ENCODE measurements around the gene MINK1.
A peak's percentile ranks its signal among the peaks of the same experiment; 100 is the strongest.
"Not testable (repeated sequence)": the region's sequence is repeated elsewhere in the genome, so short reads cannot be mapped to it uniquely, and the experiment has no call there.

The MINK1 gene

GRCh38 chr17:4852567-4853207, 19.5 kb downstream of the MINK1 start:
- H3K9me3 ChIP-seq (ENCODE audit: insufficient read depth, low read depth, low read length), result no peaks in the 10 kb centered on the region
- H3K4me3 ChIP-seq (ENCODE audit: low read length), result no peak overlapping the region
- H3K27ac ChIP-seq (ENCODE audit: low read length), result no peak overlapping the region
- H3K36me3 ChIP-seq (ENCODE audit: insufficient read depth, low read depth, low read length), result no peaks in the 10 kb centered on the region
- no peak overlapping the region for H3K9ac ChIP-seq (ENCODE audit: low read depth, low read length)
- H3K4me1 ChIP-seq (ENCODE audit: insufficient read depth, low read length), result peaks cover 40% of the 10 kb centered on the region
- no peaks in the 10 kb centered on the region for H3K27me3 ChIP-seq (ENCODE audit: insufficient read depth, low read length)

GRCh38 chr17:4853208-4853671, 20.1 kb downstream of the MINK1 start:
- Histone ChIP-seq H3K36me3 (ENCODE audit: insufficient read depth, low read depth, low read length) (no peaks in the 10 kb centered on the region), H3K4me3 (ENCODE audit: low read length) (no peak overlapping the region), H3K9ac (ENCODE audit: low read depth, low read length) (no peak overlapping the region), H3K4me1 (ENCODE audit: insufficient read depth, low read length) (peaks cover 44% of the 10 kb centered on the region), H3K27ac (ENCODE audit: low read length) (no peak overlapping the region), H3K9me3 (ENCODE audit: insufficient read depth, low read depth, low read length) (no peaks in the 10 kb centered on the region), H3K27me3 (ENCODE audit: insufficient read depth, low read length) (no peaks in the 10 kb centered on the region)

GRCh38 chr17:4854111-4854681, 21.1 kb downstream of the MINK1 start:
- Histone ChIP-seq H3K9ac (ENCODE audit: low read depth, low read length) (peak overlapping the region; percentile 0; the same call in 1 of the 2 replicates), H3K27ac (ENCODE audit: low read length) (no peak overlapping the region), H3K4me3 (ENCODE audit: low read length) (no peak overlapping the region), H3K9me3 (ENCODE audit: insufficient read depth, low read depth, low read length) (no peaks in the 10 kb centered on the region), H3K36me3 (ENCODE audit: insufficient read depth, low read depth, low read length) (no peaks in the 10 kb centered on the region), H3K4me1 (ENCODE audit: insufficient read depth, low read length) (peaks cover 46% of the 10 kb centered on the region), H3K27me3 (ENCODE audit: insufficient read depth, low read length) (no peaks in the 10 kb centered on the region)

GRCh38 chr17:4856271-4856936, 23.3 kb downstream of the MINK1 start:
- Histone ChIP-seq H3K4me1 (ENCODE audit: insufficient read depth, low read length) (peaks cover 44% of the 10 kb centered on the region), H3K9ac (ENCODE audit: low read depth, low read length) (no peak overlapping the region), H3K27ac (ENCODE audit: low read length) (no peak overlapping the region), H3K27me3 (ENCODE audit: insufficient read depth, low read length) (no peaks in the 10 kb centered on the region), H3K4me3 (ENCODE audit: low read length) (no peak overlapping the region), H3K9me3 (ENCODE audit: insufficient read depth, low read depth, low read length) (no peaks in the 10 kb centered on the region), H3K36me3 (ENCODE audit: insufficient read depth, low read depth, low read length) (peaks cover 7% of the 10 kb centered on the region; the same call in 1 of the 2 replicates)

- H3K4me1 ChIP-seq (ENCODE audit: insufficient read depth, low read length), result peaks cover 44% of the 10 kb centered on the region
These were observed 23.8 kb downstream of the MINK1 start for GRCh38 chr17:4856937-4857314.

GRCh38 chr17:4857347-4857746, 24.2 kb downstream of the MINK1 start:
- H3K9ac ChIP-seq (ENCODE audit: low read depth, low read length), result peak overlapping the region; percentile 51; the same call in 1 of the 2 replicates
- not testable (repeated sequence) for H3K36me3 ChIP-seq (ENCODE audit: insufficient read depth, low read depth, low read length); H3K27me3 ChIP-seq (ENCODE audit: insufficient read depth, low read length); H3K9me3 ChIP-seq (ENCODE audit: insufficient read depth, low read depth, low read length); H3K4me3 ChIP-seq (ENCODE audit: low read length)
- peaks cover 44% of the 10 kb centered on the region for H3K4me1 ChIP-seq (ENCODE audit: insufficient read depth, low read length)
- peak overlapping the region; percentile 28 for H3K27ac ChIP-seq (ENCODE audit: low read length)

More at GRCh38 chr17:4856937-4857314, 23.8 kb downstream of the MINK1 start:
- H3K27me3 ChIP-seq (ENCODE audit: insufficient read depth, low read length), result no peaks in the 10 kb centered on the region
- peaks cover 7% of the 10 kb centered on the region; the same call in 1 of the 2 replicates for H3K36me3 ChIP-seq (ENCODE audit: insufficient read depth, low read depth, low read length)
- H3K4me3 ChIP-seq (ENCODE audit: low read length), result no peak overlapping the region
- peak overlapping the region; percentile 12; the same call in 1 of the 2 replicates for H3K9ac ChIP-seq (ENCODE audit: low read depth, low read length)
- no peaks in the 10 kb centered on the region for H3K9me3 ChIP-seq (ENCODE audit: insufficient read depth, low read depth, low read length)
- no peak overlapping the region for H3K27ac ChIP-seq (ENCODE audit: low read length)

- Histone ChIP-seq H3K27ac (ENCODE audit: low read length) (peak overlapping the region; percentile 32), H3K27me3 (ENCODE audit: insufficient read depth, low read length) (no peaks in the 10 kb centered on the region), H3K4me3 (ENCODE audit: low read length) (peak overlapping the region; percentile 43; the same call in 1 of the 2 replicates), H3K9ac (ENCODE audit: low read depth, low read length) (peak overlapping the region; percentile 51; the same call in 1 of the 2 replicates), H3K4me1 (ENCODE audit: insufficient read depth, low read length) (peaks cover 44% of the 10 kb centered on the region), H3K9me3 (ENCODE audit: insufficient read depth, low read depth, low read length) (no peaks in the 10 kb centered on the region), H3K36me3 (ENCODE audit: insufficient read depth, low read depth, low read length) (peaks cover 7% of the 10 kb centered on the region; the same call in 1 of the 2 replicates)
These were observed 25.1 kb downstream of the MINK1 start for GRCh38 chr17:4858068-4858881.

GRCh38 chr17:4858882-4859260, 25.7 kb downstream of the MINK1 start:
- H3K9ac ChIP-seq (ENCODE audit: low read depth, low read length), result peak overlapping the region; percentile 32; the same call in 1 of the 2 replicates
- H3K4me1 ChIP-seq (ENCODE audit: insufficient read depth, low read length), result peaks cover 38% of the 10 kb centered on the region
- no peaks in the 10 kb centered on the region for H3K9me3 ChIP-seq (ENCODE audit: insufficient read depth, low read depth, low read length)
- no peak overlapping the region; the same call in 1 of the 2 replicates for H3K4me3 ChIP-seq (ENCODE audit: low read length)
- peaks cover 7% of the 10 kb centered on the region; the same call in 1 of the 2 replicates for H3K36me3 ChIP-seq (ENCODE audit: insufficient read depth, low read depth, low read length)
- peak overlapping the region; percentile 32 for H3K27ac ChIP-seq (ENCODE audit: low read length)
- H3K27me3 ChIP-seq (ENCODE audit: insufficient read depth, low read length), result no peaks in the 10 kb centered on the region

- Histone ChIP-seq H3K27me3 (ENCODE audit: insufficient read depth, low read length) (no peaks in the 10 kb centered on the region), H3K9me3 (ENCODE audit: insufficient read depth, low read depth, low read length) (no peaks in the 10 kb centered on the region), H3K36me3 (ENCODE audit: insufficient read depth, low read depth, low read length) (peaks cover 7% of the 10 kb centered on the region; the same call in 1 of the 2 replicates), H3K9ac (ENCODE audit: low read depth, low read length) (peak overlapping the region; percentile 54; the same call in 1 of the 2 replicates), H3K4me3 (ENCODE audit: low read length) (peak overlapping the region; percentile 53; the same call in 1 of the 2 replicates), H3K4me1 (ENCODE audit: insufficient read depth, low read length) (peaks cover 30% of the 10 kb centered on the region), H3K27ac (ENCODE audit: low read length) (no peak overlapping the region)
These were observed 26.9 kb downstream of the MINK1 start for GRCh38 chr17:4859816-4860625.

- Histone ChIP-seq H3K27me3 (ENCODE audit: insufficient read depth, low read length) (no peaks in the 10 kb centered on the region), H3K9me3 (ENCODE audit: insufficient read depth, low read depth, low read length) (no peaks in the 10 kb centered on the region), H3K27ac (ENCODE audit: low read length) (no peak overlapping the region), H3K9ac (ENCODE audit: low read depth, low read length) (peak overlapping the region; percentile 54; the same call in 1 of the 2 replicates), H3K4me3 (ENCODE audit: low read length) (no peak overlapping the region), H3K4me1 (ENCODE audit: insufficient read depth, low read length) (peaks cover 30% of the 10 kb centered on the region), H3K36me3 (ENCODE audit: insufficient read depth, low read depth, low read length) (peaks cover 7% of the 10 kb centered on the region; the same call in 1 of the 2 replicates)
These were observed 27.5 kb downstream of the MINK1 start for GRCh38 chr17:4860651-4861050.
